Naive thymus-derived CD4-positive, alpha-beta T cell (primary cell): ENCODE data around the gene SRGAP2C. TPM values are rescaled to one million over a fixed set of nuclear protein-coding genes. Genes with fewer than 3 reads are reported as not detected.
"Not testable (repeated sequence)": the region's sequence is repeated elsewhere in the genome, so short reads cannot be mapped to it uniquely, and the experiment has no call there.

Experiments
- ATAC-seq: fragments of 150-1000 bp; cut with Tn5 transposase; 2 replicates; pipeline ENCODE4 v1.10.0; 2021; ENCODE audit warnings: mild to moderate bottlenecking, moderate library complexity
- CTCF ChIA-PET: fragments of 350-600 bp; sonication (Branson Sonifier 250); formaldehyde crosslinking; loops from one replicate; lab custom pipeline; 2021; ENCODE audit warnings: antibody characterized with exemption; lab: Charles Lee
- POLR2A ChIA-PET: fragments of 350-600 bp; sonication (Branson Sonifier 250); formaldehyde crosslinking; loops from one replicate; lab custom pipeline; 2021; ENCODE audit warnings: antibody characterized with exemption, inconsistent platforms; lab: Charles Lee
- DNase-seq, 9 donors: peaks; one replicate each; pipeline versions ENCODE4 v3.0.0 to v3.0.0-alpha.2; 2020 to 2022; ENCODE audit warnings: mixed read lengths in 1 of 9
- H3K27ac ChIP-seq: one replicate; pipeline ENCODE4 v1.7.0; 2013; ENCODE audit warnings: mild to moderate bottlenecking, low read depth, low read length, moderate library complexity
- H3K27me3 ChIP-seq, 2 donors: one replicate each; pipeline ENCODE4 v1.7.0; 2013; ENCODE audit warnings: low read length in 2 of 2, mild to moderate bottlenecking in 2 of 2, moderate library complexity in 2 of 2; ENCODE audit not compliant: control insufficient read depth in 2 of 2, insufficient read depth in 2 of 2
- H3K36me3 ChIP-seq, 3 experiments: 1 replicate in 2 of 3; 2 replicates in 1 of 3; pipeline ENCODE4 v1.7.0; 2013; ENCODE audit warnings: low read length in 3 of 3, mild to moderate bottlenecking in 3 of 3, moderate library complexity in 1 of 3; ENCODE audit not compliant: insufficient read depth in 3 of 3, control insufficient read depth in 2 of 3
- H3K4me1 ChIP-seq, 2 donors: one replicate each; pipeline ENCODE4 v1.7.0; 2013; ENCODE audit warnings: low read length in 2 of 2, mild to moderate bottlenecking in 2 of 2, moderate library complexity in 1 of 2; ENCODE audit not compliant: control insufficient read depth in 2 of 2, insufficient read depth in 2 of 2
- H3K4me3 ChIP-seq: 2 replicates; pipeline ENCODE4 v1.7.0; 2013; ENCODE audit warnings: mild to moderate bottlenecking, low read length
- H3K9me3 ChIP-seq, 3 experiments: 1 replicate in 2 of 3; 2 replicates in 1 of 3; pipeline ENCODE4 v1.7.0; 2013; ENCODE audit warnings: low read length in 3 of 3; ENCODE audit not compliant: control insufficient read depth in 2 of 3
- H3K27ac Mint-ChIP-seq, 9 donors: one replicate each; pipeline ENCODE4 v1.8.0; 2020 to 2022; ENCODE audit warnings: mixed read lengths in 9 of 9, mild to moderate bottlenecking in 8 of 9, moderate library complexity in 5 of 9, inconsistent platforms in 2 of 9
- H3K27me3 Mint-ChIP-seq, 5 donors: one replicate each; pipeline ENCODE4 v1.8.0; 2021 to 2022; ENCODE audit warnings: mixed read lengths in 5 of 5, mild to moderate bottlenecking in 1 of 5
- H3K36me3 Mint-ChIP-seq, 5 donors: one replicate each; pipeline ENCODE4 v1.8.0; 2020 to 2022; ENCODE audit warnings: mixed read lengths in 5 of 5, mild to moderate bottlenecking in 3 of 5, inconsistent platforms in 1 of 5
- H3K4me1 Mint-ChIP-seq, 7 donors: one replicate each; pipeline ENCODE4 v1.8.0; 2020 to 2022; ENCODE audit warnings: mixed read lengths in 7 of 7, mild to moderate bottlenecking in 3 of 7, inconsistent platforms in 1 of 7
- H3K4me3 Mint-ChIP-seq, 10 donors: one replicate each; pipeline ENCODE4 v1.8.0; 2020 to 2022; ENCODE audit warnings: mild to moderate bottlenecking in 10 of 10, mixed read lengths in 10 of 10, moderate library complexity in 6 of 10, inconsistent platforms in 2 of 10
- H3K9me3 Mint-ChIP-seq, 11 donors: one replicate each; pipeline ENCODE4 v1.8.0; 2020 to 2022; ENCODE audit warnings: mixed read lengths in 11 of 11, mild to moderate bottlenecking in 4 of 11, inconsistent platforms in 1 of 11, moderate library complexity in 1 of 11
- intact Hi-C, 2 donors: fragments of 100-400 bp; cut with micrococcal nuclease; formaldehyde crosslinking; loops; one replicate each; pipeline ENCODE4 v1.15.1; 2023
- polyA plus RNA-seq, 2 donors: library from polyadenylated mRNA; unstranded; fragments of 300-500 nt; fragmentation: Illumina TruSeq; gene quantifications; one replicate each; pipeline ENCODE4 v1.2.3, GENCODE V29; 2021
- total RNA-seq, 6 experiments: library from RNA in 5 of 6; stranded (reverse) in 5 of 6; gene quantifications; 1 replicate in 5 of 6; 2 replicates in 1 of 6; pipeline ENCODE4 v1.2.3 and lab custom pipeline; 2021 to 2026

Gene SRGAP2C
- total and polyA plus RNA-seq, 7 experiments from 2014 or later, result 1.2 to 43.4 (median 20.2) TPM

DNA sequence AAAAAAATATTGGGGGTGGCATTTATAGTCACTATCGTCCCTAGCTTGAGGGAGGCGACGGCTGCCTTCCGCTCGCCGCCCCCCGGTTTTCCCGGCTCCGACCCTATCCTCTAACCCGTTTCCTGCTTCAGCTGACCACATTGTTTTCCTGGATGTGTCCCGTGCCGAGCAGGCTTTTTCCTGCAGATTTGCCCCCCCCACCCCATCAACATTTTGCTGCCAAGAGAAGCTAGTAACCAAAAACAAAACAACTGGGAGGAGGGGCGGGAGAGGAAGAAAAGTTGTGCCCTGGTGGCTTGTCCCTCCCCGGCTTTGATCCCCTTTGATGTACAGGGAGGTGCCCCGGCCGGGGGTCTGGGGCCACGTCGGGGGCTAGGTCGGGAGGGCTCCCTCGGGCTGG, 1.4 kb downstream of the SRGAP2C start:
- ATAC-seq, H3K27me3 ChIP-seq, H3K27ac ChIP-seq, CTCF ChIA-PET, H3K4me1 ChIP-seq, H3K9me3 ChIP-seq, H3K36me3 ChIP-seq, H3K9me3 Mint-ChIP-seq, H3K27me3 Mint-ChIP-seq, DNase-seq, H3K36me3 Mint-ChIP-seq, H3K4me3 ChIP-seq, POLR2A ChIA-PET, H3K4me1 Mint-ChIP-seq: not testable (repeated sequence)
- peak overlapping the region in 1 of 9 donors; percentile 88 for H3K27ac Mint-ChIP-seq
- intact Hi-C loops, result loop anchor here in 1 of 2 donors (10.0 kb wide), 1 partner anchor 329 kb away; no protein-coding TSS in a partner anchor
- H3K4me3 Mint-ChIP-seq, result peak overlapping the region in 9 of 10 donors; percentile 73 to 92 (median 85)

- peak in 1 of 9 donors; percentile 3 for DNase-seq
- H3K27me3 ChIP-seq, CTCF ChIA-PET, POLR2A ChIA-PET, H3K36me3 ChIP-seq, H3K4me1 ChIP-seq, H3K9me3 ChIP-seq, H3K4me1 Mint-ChIP-seq, H3K27ac ChIP-seq, H3K27me3 Mint-ChIP-seq, ATAC-seq, H3K4me3 ChIP-seq, H3K27ac Mint-ChIP-seq, H3K36me3 Mint-ChIP-seq, H3K9me3 Mint-ChIP-seq: not testable (repeated sequence)
- intact Hi-C loops, result loop anchor here in 1 of 2 donors (10.0 kb wide), 1 partner anchor 327 kb away; no protein-coding TSS in a partner anchor
- H3K4me3 Mint-ChIP-seq, result peak overlapping the region in 7 of 10 donors; percentile 39 to 81 (median 59)
Observed at GRCh38 chr1:121187914-121188313, 3.1 kb downstream of the SRGAP2C start.

GRCh38 chr1:121192512-121192911, 7.7 kb downstream of the SRGAP2C start:
- H3K9me3 Mint-ChIP-seq, H3K4me1 Mint-ChIP-seq, H3K36me3 Mint-ChIP-seq, H3K27me3 ChIP-seq, POLR2A ChIA-PET, H3K36me3 ChIP-seq, H3K27me3 Mint-ChIP-seq, H3K27ac ChIP-seq, intact Hi-C loops, CTCF ChIA-PET, H3K4me3 ChIP-seq, H3K4me1 ChIP-seq, DNase-seq, H3K27ac Mint-ChIP-seq, ATAC-seq, H3K4me3 Mint-ChIP-seq, H3K9me3 ChIP-seq: not testable (repeated sequence)

- CTCF ChIA-PET, POLR2A ChIA-PET: not testable (repeated sequence)
Observed at GRCh38 chr1:121197095-121197882, 12.5 kb downstream of the SRGAP2C start.

DNA sequence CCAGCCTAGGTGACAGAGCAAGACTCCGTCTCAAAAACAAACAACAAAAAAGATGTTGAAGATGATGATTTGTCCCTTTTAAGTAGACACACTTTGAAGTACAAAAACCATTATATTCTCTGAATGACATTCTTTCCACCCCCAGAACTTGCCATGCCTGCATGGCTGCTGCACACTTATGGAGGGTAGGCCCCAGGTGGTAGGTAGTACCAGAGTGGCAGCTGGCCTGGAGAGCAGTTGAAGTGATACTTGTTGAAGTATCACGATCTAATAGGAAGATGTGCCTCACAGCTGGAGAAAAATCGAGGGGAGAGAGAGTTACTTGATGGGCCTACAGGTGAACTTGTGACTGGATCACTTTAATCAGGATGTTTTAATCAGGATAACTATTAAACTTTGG, 15.0 kb downstream of the SRGAP2C start:
- H3K9me3 ChIP-seq, H3K27me3 Mint-ChIP-seq, H3K4me1 ChIP-seq, DNase-seq, H3K4me1 Mint-ChIP-seq, H3K4me3 Mint-ChIP-seq, H3K36me3 ChIP-seq, POLR2A ChIA-PET, H3K27me3 ChIP-seq, intact Hi-C loops, H3K36me3 Mint-ChIP-seq, H3K4me3 ChIP-seq, ATAC-seq, H3K27ac ChIP-seq, H3K27ac Mint-ChIP-seq, H3K9me3 Mint-ChIP-seq, CTCF ChIA-PET: not testable (repeated sequence)

More at GRCh38 chr1:121197095-121197882, 12.5 kb downstream of the SRGAP2C start:
- DNase-seq, H3K4me3 ChIP-seq, H3K9me3 ChIP-seq, H3K36me3 ChIP-seq, ATAC-seq, intact Hi-C loops, H3K27me3 Mint-ChIP-seq, H3K36me3 Mint-ChIP-seq, H3K27ac ChIP-seq, H3K4me3 Mint-ChIP-seq, H3K4me1 Mint-ChIP-seq, H3K27me3 ChIP-seq, H3K9me3 Mint-ChIP-seq, H3K4me1 ChIP-seq, H3K27ac Mint-ChIP-seq: not testable (repeated sequence)

DNA sequence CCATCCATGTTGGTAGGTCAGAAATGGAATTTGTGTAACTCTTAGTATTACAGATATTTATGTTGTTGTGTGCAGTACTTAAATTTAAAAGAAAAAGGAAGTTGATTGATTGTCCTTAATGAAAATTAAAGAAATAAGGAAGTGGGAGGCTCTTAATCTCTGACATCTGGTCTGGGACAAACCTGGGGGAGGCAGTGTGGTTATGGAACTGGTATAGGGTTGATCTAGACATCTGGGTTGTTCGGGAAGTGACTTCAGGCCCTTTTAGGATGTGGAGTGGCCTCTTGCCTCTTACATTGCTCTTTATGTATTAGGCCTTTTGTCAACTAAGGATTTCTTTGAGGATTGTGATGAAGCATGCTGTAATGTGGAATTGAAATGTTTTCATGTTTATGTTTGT, 15.5 kb downstream of the SRGAP2C start:
- H3K36me3 ChIP-seq, H3K9me3 Mint-ChIP-seq, H3K4me1 Mint-ChIP-seq, H3K27me3 Mint-ChIP-seq, DNase-seq, H3K9me3 ChIP-seq, intact Hi-C loops, H3K4me3 Mint-ChIP-seq, POLR2A ChIA-PET, H3K36me3 Mint-ChIP-seq, H3K27me3 ChIP-seq, H3K4me3 ChIP-seq, H3K27ac ChIP-seq, H3K4me1 ChIP-seq, H3K27ac Mint-ChIP-seq, CTCF ChIA-PET: not testable (repeated sequence)
- ATAC-seq, result peak; percentile 54
